HG03457 (cell line): ENCODE measurements around the gene PNLIPRP1.

ENCODE experiments used
- ATAC-seq: cut with Tn5 transposase; IDR thresholded peaks from one replicate; pipeline ENCODE4 v1.9.1; 2021; ENCODE audit warnings: moderate number of reproducible peaks; ENCODE audit not compliant: unreplicated experiment

Gene PNLIPRP1

DNA sequence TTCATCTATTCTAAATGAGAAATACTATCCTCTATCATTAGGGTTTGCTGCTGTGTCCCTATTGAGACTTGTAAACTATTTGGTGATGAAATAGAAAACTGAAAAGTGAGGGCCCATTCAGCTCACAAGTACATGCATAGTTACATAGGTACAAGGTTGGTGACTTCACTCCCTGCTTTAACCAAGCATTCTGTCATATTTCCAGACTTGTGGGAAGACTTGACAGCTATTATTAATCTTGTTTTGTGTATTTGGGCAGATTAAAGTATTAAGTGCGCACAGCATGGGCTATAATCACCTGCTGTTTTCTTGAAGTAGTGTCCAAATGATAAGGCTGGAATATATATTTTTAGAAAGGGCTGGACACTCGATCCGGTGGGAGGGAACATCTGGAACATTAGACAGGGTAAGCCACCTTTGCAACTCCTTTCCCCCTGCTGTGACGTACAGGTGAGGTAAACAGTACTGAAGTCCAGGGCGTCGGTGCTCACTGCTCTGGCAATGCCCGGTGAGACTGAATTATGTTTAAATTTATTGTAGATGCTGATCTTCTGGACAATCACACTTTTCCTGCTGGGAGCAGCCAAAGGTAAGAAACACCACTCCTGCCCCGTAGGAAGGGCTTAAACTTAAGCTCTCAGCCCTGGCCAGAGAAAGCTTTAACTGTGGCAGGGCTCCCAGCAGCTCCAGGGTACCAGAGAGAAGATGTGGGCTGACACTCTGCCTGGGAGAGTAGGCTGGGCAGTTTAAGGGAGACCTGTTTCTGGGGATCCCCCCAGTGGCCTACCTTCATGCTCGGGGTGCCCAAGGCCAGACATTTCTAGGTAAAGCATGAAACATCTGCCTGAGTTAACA lies at the start of gene PNLIPRP1:
TSS of gene PNLIPRP1 (plus strand) at position 370 of the 855 bp plus-strand sequence. CDS start at position 541, 171 bp downstream.
- ATAC-seq = no peak

DNA sequence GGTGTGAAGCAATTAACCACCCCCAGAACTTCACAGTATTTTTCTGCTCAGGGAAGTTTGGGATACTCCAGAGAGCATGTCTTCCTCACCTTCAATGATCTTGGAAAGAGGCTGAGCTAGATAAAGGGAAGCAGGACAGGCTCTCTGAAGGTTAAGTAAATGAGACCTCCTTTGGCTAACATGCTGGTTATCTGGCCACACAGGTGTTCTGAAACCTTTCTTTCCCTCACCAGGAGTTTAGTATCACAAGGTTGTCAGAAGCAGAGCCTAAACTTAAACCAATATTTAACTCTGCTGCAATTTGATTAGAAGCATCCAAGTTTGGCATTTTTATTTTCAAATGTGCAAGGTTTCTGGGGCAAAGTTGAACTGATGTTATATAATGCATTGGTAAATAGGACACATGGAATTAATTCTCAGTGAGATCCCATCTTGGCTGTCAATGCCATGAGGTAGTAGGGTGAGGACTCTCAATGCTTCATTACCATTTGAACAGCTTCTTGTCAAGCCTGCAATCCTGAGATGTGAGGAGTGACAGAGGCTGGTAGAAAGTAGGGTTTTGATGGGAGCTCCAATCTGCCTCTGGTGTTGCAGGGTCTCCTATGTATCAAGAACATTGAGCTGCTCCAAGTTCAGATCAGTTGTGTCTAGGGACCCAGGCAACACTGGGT lies 48.6 kb upstream of the PNLIPRP1 start:
- ATAC-seq = no peak

DNA sequence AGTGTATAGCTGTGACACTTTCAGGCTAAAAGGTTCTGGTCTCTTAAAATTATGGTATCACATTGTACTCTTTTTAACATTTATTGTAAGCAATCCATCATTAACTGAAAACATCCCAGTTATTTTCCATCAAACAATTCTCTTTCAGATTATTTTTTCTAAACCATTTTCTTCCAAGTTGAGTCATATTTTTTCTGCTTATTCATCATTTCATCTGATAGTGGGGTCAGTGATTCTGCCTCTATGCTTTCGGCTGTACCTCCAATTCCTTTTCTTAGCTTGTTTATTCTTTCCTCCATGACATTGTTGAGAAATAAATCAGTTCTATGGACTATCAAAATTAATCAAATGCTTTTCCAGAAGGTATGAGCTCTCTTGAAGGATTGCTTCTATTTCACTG lies 45.6 kb upstream of the PNLIPRP1 start:
- ATAC-seq = no peak

DNA sequence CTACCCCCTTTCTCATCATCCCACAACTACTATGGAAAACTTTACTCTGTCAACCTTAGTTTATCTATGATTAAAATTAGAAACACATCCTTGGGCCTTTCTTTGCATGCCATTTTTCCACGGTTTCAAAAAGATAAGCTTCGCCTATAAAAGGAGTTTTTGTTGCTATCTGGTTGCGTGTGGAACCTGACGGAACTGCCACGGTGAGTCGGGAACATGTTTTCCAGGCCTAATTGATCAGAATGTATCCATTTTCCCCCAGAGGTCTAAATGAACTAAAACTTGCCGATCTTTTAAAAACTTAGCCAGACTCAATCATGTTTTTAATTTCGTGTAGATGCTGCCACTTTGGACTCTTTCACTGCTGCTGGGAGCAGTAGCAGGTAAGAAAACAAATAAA lies 45.0 kb upstream of the PNLIPRP1 start, which contains the start of gene PNLIP:
TSS of gene PNLIP (plus strand) at position 176 of the 400 bp plus-strand sequence. CDS start at position 338, 162 bp downstream.
- no peak for ATAC-seq

DNA sequence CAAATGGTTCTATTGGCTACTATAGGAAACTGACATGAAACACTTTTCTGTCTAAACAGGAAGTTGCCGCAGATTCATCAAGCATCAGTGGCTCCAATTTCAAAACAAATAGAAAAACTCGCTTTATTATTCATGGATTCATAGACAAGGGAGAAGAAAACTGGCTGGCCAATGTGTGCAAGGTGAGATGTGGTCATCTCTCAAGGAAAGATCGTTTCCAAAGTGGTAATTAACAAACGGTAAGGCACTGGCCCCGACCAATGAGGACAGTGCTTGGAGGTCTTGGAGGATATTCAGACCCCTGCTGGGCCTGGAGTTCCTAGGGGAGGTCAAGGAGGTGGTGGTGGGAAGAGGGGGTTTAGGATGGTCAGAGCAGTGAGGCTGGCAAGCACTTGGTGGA lies 42.5 kb upstream of the PNLIPRP1 start:
- no peak for ATAC-seq

DNA sequence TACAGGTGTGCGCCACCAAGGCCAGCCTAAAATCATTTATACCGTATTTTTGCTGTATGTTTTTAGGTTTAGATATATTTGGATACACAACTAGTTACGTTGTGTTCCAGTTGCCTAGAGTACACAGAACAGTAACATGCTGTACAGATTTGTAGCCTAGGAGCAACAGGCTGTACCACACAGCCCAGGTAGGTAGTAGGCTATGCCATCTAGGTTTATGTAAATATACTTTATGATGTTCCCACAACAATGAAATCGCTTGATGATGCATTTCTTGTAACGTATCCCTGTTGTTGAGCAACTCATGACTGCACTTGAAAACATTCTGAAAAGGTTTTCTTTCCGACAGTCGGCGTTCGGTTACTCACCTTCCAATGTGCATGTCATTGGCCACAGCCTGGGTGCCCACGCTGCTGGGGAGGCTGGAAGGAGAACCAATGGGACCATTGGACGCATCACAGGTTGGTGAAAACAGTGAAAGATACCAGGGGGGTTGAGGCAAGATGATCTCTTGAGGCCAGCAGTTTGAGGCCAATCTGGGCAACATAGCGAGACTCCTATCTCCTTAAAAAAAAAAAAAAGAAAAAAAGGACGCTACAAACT lies 37.3 kb upstream of the PNLIPRP1 start:
- ATAC-seq = no peak

DNA sequence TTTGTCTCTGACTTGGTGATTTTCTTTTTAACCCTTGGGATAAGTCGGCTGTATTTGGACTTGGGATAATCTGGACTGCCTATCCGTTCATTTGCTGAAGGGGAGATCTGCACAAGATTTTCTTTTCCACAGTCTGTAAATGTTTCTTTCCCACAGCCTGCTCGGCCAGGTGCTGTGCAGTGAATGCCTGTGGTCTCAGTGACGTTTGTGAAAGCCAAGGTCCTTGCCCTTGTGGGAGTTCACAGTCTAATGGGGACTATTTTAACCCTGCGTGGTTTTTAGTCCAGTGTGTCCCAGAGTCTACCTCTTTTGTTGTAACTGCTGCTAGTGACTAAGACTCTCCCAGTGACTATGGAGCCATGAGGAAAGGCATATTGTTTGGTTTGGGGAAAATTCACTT lies 36.1 kb upstream of the PNLIPRP1 start:
- no peak for ATAC-seq

DNA sequence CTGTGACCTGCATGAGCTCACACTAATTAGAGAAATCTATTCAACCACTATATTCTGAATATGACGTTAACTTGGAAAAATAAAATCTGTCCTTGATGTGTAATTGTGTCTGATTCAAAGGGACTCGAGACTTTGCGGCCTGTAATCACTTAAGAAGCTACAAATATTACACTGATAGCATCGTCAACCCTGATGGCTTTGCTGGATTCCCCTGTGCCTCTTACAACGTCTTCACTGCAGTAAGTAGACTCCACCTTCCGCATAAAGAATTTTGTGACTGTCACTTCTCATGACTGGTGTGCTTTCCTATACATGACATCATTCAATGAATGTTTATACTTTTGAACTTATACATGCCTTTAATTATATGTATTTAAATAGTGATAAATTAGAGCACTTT lies 34.9 kb upstream of the PNLIPRP1 start:
- no peak for ATAC-seq

DNA sequence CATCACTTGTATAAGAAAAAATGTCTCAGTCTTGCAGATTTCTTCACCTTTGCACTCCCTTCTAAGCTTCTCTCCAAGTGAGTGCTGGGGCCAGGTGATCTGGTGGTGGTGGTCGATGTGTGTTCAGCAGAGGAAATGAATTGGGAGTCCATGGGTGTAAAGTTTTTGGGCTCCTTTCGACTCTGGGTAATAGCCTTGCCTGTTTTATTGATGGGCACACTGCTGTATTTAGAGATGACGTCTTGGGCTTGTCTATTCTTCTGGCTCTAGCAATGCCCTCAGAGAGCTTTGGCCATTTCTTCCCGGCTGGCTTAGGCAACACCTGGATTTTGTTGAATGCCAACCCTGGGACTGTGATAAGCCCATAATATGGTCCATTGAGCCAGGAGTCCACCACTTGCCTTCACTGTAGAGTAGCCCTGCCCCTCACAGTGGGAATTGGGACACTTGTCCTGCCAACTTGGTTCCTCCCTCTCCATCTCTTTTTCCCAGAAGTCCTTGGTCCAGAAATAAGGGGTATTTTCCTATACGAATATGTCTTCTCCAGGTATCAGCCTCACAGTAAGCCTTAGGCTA lies 33.4 kb upstream of the PNLIPRP1 start:
- no peak for ATAC-seq

DNA sequence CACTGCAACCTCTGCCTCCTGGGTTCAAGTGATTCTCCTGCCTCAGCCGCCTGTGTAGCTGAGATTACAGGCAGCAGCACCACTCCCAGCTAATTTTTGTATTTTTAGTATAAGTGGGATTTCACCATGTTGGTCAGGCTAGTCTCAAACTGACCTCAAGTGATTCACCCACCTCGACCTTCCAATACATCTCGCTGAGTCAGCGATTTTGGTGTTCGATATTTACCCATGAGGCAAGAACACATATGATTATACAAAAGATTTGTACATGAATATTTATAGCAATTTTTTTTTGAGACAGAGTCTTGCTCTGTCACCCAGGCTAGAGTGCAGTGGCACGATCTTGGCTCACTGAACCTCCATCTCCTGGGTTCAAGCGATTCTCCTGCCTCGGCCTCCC lies 25.2 kb upstream of the PNLIPRP1 start:
- no peak for ATAC-seq

DNA sequence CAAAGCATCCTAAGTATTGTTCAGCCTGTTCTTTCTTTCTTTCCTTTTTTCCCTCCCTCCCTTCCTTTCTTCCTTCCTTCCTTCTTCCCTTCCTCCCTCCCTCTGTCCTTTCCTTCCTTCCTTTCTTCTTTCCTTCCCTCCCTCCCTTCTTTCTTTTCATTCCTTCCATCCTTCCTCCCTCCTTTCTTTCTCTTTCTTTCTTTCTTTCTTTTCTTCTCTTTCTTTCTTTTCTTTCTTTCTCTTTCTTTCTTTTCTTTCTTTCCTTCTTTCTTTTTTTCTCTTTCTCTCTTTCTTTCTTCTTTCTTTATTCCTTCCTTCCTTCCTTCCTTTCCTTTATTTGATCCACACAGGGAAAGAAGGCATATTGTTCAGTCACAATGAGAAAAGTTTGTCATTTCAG lies 23.8 kb upstream of the PNLIPRP1 start:
- no peak for ATAC-seq

DNA sequence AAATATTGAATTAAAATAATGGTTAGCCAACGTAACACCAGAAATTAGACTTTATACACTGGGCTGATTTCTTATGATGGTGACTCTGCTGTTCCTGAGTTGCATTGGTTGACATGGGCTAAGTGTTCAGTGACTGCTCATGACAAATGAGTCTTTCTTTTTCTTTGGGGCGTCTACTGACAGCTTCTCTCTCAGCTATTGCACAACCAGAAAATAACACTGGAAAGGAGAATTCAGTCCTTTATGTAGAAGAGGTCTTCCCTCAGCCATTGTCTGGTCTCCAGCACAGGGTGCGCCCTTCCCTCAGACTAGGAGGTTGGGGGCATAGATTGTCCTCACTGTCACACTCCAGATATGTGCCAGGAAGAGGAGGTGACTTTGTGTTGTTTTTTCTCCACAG lies 23.4 kb upstream of the PNLIPRP1 start:
- no peak for ATAC-seq

DNA sequence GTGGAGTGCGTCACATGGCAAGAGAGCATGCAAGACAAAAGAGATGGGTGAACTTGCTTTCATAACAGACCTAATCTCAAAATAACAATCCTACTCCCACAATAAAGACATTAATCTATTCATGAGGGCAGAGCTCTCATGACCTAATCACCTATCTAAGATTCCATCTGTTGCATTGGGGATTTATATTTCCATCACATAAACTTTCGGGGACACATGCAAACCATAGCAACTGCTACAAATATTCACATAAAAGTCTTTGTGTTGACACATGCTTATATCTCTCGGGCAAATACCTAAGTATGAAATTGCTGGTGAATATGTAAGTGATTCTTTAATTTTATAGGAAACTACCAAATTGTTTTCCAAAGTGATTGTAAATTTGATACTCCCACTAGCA lies 16.0 kb upstream of the PNLIPRP1 start:
- ATAC-seq = no peak

DNA sequence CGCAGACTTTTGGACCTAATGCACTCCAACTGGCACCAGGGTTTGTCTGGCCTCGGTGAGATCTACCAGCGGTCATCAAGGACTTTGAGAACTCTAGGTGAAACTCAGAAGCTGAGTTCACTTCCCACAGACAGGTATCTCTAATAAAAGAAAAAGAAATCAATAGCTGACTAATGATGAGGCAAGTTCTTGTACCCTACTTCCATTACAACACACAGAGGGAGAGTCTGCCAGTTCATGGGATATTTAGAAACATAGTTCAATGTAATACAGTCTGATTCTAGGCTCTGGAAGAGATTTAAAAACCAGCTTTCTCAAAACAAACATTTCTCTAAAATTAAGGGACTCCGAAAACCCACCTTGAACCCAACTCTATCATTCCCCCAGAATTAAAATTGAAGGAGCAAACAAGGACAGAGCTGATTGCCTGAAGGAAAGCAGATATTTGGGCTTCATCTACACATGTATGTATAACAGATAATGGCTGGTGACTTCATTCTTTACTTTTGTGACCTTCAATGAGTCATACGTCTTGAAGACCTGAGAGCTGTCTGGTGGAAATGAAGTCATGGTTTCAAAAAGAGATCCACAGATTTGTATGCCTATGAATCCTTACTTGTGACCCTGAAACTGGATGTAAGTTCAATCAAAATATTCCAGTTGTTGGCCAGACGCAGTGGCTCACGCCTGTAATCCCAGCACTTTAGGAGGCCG lies 2.7 kb upstream of the PNLIPRP1 start:
- ATAC-seq = no peak

DNA sequence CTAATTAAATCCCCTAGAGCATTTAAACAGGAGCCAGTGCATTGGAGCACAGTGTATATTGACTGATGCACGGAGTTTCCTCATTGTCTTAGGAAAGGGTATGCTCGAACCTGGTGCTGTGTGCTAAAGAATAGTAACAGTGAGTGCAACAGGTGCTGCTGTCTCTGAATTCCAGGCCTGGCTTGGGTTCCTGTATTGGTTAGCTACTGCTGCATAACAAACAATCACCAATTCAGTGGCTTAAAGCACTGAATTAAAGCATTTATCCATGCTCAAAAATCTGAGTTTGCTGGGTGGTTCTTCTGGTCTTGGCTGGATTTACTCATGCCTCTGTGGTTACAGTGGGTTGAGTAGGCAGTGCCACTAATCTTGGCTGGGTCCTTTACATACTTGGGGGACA lies 1.8 kb upstream of the PNLIPRP1 start:
- ATAC-seq = no peak

DNA sequence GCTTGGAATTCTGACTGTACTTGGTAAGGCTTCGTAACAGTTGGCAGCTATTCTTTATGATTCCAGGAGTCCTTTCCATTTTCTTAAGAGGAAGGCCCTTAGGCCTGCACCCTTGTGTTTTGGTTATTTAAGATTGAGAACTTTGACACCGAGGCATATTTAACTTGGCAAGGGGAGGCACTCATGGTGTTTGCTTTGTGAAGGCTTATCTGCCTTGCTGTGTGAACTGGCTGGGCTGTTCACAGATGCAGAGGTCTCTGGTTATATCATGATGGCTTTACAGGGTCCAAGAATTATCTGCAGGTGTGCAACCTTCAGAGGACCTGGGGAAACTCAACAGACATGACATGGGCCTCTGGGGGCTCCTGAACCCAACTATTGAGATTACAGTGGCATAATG lies 833 bp upstream of the PNLIPRP1 start:
- ATAC-seq = no peak

DNA sequence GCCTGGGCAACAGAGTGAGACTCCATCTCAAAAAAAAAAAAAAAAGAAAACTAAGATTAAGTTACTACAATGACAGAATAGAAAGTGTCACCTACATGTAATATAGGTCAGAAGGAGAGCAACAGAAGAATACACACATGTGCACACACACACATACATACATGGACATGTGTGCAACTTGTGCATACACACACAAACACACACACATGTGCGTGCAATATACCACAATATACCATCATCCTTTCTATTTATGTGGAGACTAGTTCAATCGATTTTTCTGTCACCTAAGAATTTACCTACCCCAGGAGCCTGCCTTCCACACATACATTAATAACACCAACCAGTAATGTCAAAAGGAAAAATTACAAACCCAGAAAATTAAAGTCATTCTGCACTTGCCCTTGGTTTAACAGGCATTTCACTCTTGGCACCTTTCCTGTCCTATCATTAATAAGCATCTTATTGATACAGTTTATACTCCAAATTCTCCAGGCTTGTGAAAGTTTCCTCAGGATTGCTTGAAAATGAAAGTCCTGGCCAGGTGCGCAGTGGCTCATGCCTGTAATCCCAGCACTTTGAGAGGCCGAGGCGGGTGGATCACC lies 2.5 kb downstream of the PNLIPRP1 start:
- ATAC-seq = no peak

DNA sequence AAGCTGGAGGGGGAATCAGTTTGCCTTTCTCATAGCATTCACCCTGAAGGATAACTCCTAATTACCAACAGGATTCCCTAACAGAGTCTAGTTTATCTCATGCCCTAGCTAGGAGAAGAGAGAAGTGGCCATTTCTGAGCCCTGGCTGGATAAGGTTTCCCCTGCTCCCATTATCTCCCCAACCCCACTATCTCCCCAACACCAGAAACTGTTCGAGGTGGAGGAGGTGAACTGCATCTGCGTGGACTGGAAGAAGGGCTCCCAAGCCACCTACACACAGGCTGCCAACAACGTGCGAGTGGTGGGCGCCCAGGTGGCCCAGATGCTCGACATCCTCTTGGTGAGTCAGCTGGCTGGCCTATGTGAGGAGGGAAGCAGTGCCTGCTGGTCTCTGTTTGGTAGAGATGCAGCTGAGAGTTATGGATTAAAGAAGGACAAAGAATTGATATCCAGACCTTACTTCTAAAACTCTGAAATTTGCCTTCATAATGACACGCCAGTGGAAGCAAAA lies 3.8 kb downstream of the PNLIPRP1 start:
- no peak for ATAC-seq

DNA sequence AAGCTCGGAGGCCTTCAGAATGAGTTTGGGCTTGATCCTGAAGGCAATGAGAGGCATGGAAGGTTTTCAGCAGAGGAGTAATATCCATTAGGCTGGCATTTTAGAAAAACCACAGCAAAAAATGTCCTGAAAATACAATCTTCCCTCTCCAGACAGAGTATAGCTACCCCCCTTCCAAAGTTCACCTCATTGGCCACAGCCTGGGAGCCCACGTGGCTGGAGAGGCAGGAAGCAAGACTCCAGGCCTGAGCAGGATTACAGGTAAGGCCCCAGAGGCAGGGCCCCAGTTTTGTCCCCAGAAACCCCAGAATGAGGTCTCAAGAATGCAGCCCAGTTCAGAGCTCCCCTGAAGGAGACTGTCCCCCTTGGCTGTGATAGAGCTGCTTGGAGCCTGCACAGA lies 5.3 kb downstream of the PNLIPRP1 start:
- ATAC-seq = no peak

DNA sequence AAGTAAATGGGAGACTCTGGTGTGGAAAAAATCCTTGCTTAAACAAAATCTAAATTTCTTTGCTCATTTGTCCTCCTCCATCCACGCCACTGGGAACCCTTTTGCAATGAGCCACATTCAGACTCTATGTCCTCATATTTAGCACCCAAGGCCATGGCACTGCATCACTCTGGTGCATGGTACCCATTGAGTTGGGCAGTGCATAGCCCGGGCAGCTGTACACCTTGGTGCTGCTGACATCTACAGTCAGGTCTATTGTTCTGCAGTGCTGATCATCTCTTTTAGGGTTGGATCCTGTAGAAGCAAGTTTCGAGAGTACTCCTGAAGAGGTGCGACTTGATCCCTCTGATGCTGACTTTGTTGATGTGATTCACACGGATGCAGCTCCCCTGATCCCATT lies 6.8 kb downstream of the PNLIPRP1 start:
- no peak for ATAC-seq
